Skeletal muscle satellite cell (primary cell): ENCODE data around the gene B3GAT1.

Source experiments
- H3K27me3 ChIP-seq: 2 replicates; pipeline ENCODE4 v1.7.0; 2013; ENCODE audit warnings: low read length; ENCODE audit not compliant: control insufficient read depth, insufficient read depth
- H3K36me3 ChIP-seq: 2 replicates; pipeline ENCODE4 v1.7.0; 2013; ENCODE audit warnings: mild to moderate bottlenecking, control low read depth, low read length; ENCODE audit not compliant: insufficient read depth
- H3K4me1 ChIP-seq: 2 replicates; pipeline ENCODE4 v1.7.0; 2013; ENCODE audit warnings: low read length; ENCODE audit not compliant: control insufficient read depth, insufficient read depth
- H3K4me2 ChIP-seq: 2 replicates; pipeline ENCODE4 v1.7.0; 2013; ENCODE audit warnings: mild to moderate bottlenecking, low read length
- H3K4me3 ChIP-seq: 2 replicates; pipeline ENCODE4 v1.7.0; 2013; ENCODE audit warnings: low read length
- H3K9ac ChIP-seq: 2 replicates; pipeline ENCODE4 v1.7.0; 2013; ENCODE audit warnings: mild to moderate bottlenecking, low read depth, low read length, moderate library complexity
- H3K9me3 ChIP-seq: replicated peaks from 2 replicates; pipeline ENCODE4 v1.7.0; 2013; ENCODE audit warnings: mild to moderate bottlenecking, control low read depth, low read length

Gene B3GAT1

GRCh38 chr11:134374891-134375550 lies 37.0 kb downstream of the B3GAT1 start:
- H3K9ac ChIP-seq: no peak overlapping the region
- H3K4me2 ChIP-seq: no peak overlapping the region
- no peaks in the 10 kb centered on the region for H3K36me3 ChIP-seq
- no peak overlapping the region for H3K4me3 ChIP-seq
- no peaks in the 10 kb centered on the region for H3K27me3 ChIP-seq
- H3K4me1 ChIP-seq: no peaks in the 10 kb centered on the region
- peaks cover 9% of the 10 kb centered on the region for H3K9me3 ChIP-seq

GRCh38 chr11:134374171-134374570 lies 37.9 kb downstream of the B3GAT1 start:
- H3K9me3 ChIP-seq: peaks cover 10% of the 10 kb centered on the region
- H3K36me3 ChIP-seq: no peaks in the 10 kb centered on the region
- H3K9ac ChIP-seq: no peak overlapping the region
- H3K27me3 ChIP-seq: no peaks in the 10 kb centered on the region
- H3K4me2 ChIP-seq: no peak overlapping the region
- no peak overlapping the region for H3K4me3 ChIP-seq
- H3K4me1 ChIP-seq: no peaks in the 10 kb centered on the region

GRCh38 chr11:134373591-134374052 lies 38.4 kb downstream of the B3GAT1 start:
- H3K4me3 ChIP-seq: no peak overlapping the region
- no peak overlapping the region for H3K9ac ChIP-seq
- peaks cover 10% of the 10 kb centered on the region for H3K9me3 ChIP-seq
- H3K27me3 ChIP-seq: no peaks in the 10 kb centered on the region
- H3K4me1 ChIP-seq: no peaks in the 10 kb centered on the region
- H3K4me2 ChIP-seq: no peak overlapping the region
- H3K36me3 ChIP-seq: no peaks in the 10 kb centered on the region

- peaks cover 8% of the 10 kb centered on the region for H3K9me3 ChIP-seq
- H3K4me1 ChIP-seq: no peaks in the 10 kb centered on the region
These were observed 39.1 kb downstream of the B3GAT1 start for GRCh38 chr11:134372961-134373360.

GRCh38 chr11:134372536-134372935 lies 39.5 kb downstream of the B3GAT1 start:
- Histone ChIP-seq H3K4me2 (no peak overlapping the region), H3K9ac (no peak overlapping the region), H3K4me3 (no peak overlapping the region), H3K36me3 (no peaks in the 10 kb centered on the region), H3K27me3 (no peaks in the 10 kb centered on the region), H3K9me3 (peaks cover 6% of the 10 kb centered on the region), H3K4me1 (no peaks in the 10 kb centered on the region)

More at GRCh38 chr11:134372961-134373360, 39.1 kb downstream of the B3GAT1 start:
- Histone ChIP-seq H3K4me3 (no peak overlapping the region), H3K9ac (no peak overlapping the region), H3K36me3 (no peaks in the 10 kb centered on the region), H3K4me2 (no peak overlapping the region), H3K27me3 (no peaks in the 10 kb centered on the region)

- H3K4me2 ChIP-seq: no peak overlapping the region
- H3K27me3 ChIP-seq: no peaks in the 10 kb centered on the region
- H3K4me1 ChIP-seq: no peaks in the 10 kb centered on the region
- no peak overlapping the region for H3K4me3 ChIP-seq
- peaks cover 6% of the 10 kb centered on the region for H3K9me3 ChIP-seq
- H3K9ac ChIP-seq: no peak overlapping the region
- no peaks in the 10 kb centered on the region for H3K36me3 ChIP-seq
These were observed 40.4 kb downstream of the B3GAT1 start for GRCh38 chr11:134371436-134372185.

GRCh38 chr11:134370526-134371435 lies 41.3 kb downstream of the B3GAT1 start:
- Histone ChIP-seq H3K4me2 (no peak overlapping the region), H3K27me3 (no peaks in the 10 kb centered on the region), H3K9me3 (peaks cover 6% of the 10 kb centered on the region), H3K36me3 (no peaks in the 10 kb centered on the region), H3K4me3 (no peak overlapping the region), H3K4me1 (no peaks in the 10 kb centered on the region), H3K9ac (no peak overlapping the region)

GRCh38 chr11:134369656-134370525 lies 42.2 kb downstream of the B3GAT1 start:
- Histone ChIP-seq H3K9ac (no peak overlapping the region), H3K4me1 (no peaks in the 10 kb centered on the region), H3K4me2 (no peak overlapping the region), H3K27me3 (no peaks in the 10 kb centered on the region), H3K36me3 (no peaks in the 10 kb centered on the region), H3K4me3 (no peak overlapping the region), H3K9me3 (peaks cover 6% of the 10 kb centered on the region)

GRCh38 chr11:134367781-134368180 lies 44.3 kb downstream of the B3GAT1 start:
- Histone ChIP-seq H3K4me3 (no peak overlapping the region), H3K36me3 (no peaks in the 10 kb centered on the region), H3K27me3 (no peaks in the 10 kb centered on the region), H3K4me2 (no peak overlapping the region), H3K4me1 (no peaks in the 10 kb centered on the region), H3K9ac (no peak overlapping the region), H3K9me3 (peaks cover 11% of the 10 kb centered on the region)

- no peaks in the 10 kb centered on the region for H3K27me3 ChIP-seq
- no peak overlapping the region for H3K4me3 ChIP-seq
- peaks cover 11% of the 10 kb centered on the region for H3K9me3 ChIP-seq
- H3K4me1 ChIP-seq: no peaks in the 10 kb centered on the region
- no peaks in the 10 kb centered on the region for H3K36me3 ChIP-seq
- no peak overlapping the region for H3K4me2 ChIP-seq
- H3K9ac ChIP-seq: no peak overlapping the region
These were observed 45.8 kb downstream of the B3GAT1 start for GRCh38 chr11:134366254-134366653.
